ENCODE results near the gene TGFA.

TGFA gene

DNA sequence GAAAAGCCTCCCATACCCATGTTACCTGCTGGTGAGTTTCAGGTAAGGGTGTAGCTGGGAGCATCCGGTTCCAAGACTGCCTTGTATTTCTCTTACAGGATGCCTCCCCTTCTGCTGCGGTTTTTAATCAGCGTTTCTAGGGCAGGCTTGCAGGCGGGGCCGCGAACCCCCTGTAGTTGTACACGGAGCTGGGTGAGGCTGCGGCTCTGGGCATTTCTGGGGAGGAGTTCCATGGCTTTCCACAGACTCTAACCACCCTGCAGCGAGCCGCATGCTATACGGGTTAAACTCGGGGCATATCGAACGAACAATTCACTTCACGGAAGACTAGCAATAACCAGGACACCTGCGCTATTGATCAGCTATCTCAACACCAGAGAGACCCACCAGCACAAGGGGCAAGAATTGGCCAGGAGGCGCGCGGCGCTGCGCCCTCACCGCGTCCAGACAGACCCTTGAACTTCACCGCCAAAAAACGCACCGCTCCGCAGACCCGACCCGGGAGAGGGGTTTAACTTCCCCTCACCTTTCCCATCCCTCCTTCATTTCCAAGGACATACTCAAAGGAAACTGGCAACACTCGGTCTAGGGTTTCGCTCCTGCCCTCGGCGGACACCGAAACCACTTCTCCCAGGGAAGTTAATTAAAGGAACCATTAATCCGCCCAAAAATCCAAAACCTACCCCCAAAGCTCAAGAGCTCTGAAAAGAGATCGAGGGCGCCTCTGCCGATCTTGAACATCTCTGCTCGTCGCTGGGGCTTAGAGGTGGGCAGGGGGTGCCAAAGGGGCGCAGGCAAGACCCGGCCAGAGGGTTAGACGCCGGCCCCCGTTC lies 909 bp downstream of the TGFA start:
- DNase-seq (ENCODE audit: low spot score), result no peak

GRCh38 chr2:70551167-70551566 lies 2.5 kb downstream of the TGFA start:
- no peak for DNase-seq (ENCODE audit: low spot score)

- no peak for DNase-seq (ENCODE audit: low spot score)
These were observed 3.7 kb downstream of the TGFA start for GRCh38 chr2:70549962-70550361.

DNA sequence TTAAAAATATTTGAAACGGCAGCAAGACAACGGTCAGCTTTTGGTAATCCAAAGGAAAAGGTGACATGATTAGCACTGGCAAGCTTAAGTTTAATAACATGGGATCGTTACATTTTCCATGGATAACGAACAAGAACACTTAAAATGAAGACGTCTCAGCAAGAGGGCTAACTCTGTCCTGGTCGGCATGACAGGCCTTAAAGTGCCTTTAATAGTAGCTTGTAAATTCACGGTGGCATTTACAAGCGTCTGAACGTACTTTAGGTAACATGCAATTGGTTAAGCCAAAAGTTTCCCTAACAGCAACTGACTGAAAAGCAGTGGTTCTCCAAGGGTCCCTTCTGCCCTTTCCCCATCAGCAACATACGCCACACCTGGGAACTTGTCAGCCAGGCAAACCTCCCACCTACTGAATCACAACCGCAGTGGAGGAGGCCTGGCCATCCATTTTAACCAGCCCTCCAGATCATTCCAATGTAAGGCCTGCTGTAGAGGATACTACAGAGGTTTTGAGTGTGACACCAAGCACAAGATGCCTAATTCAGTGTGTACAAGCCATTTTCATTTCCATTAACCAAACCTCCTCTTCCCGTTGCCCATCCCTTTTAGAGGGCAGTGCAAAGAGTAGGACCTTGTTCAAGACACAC lies 4.4 kb downstream of the TGFA start:
- DNase-seq (ENCODE audit: low spot score), result no peak

- no peak for DNase-seq (ENCODE audit: low spot score)
These were observed 5.4 kb downstream of the TGFA start for GRCh38 chr2:70548233-70548632.

DNA sequence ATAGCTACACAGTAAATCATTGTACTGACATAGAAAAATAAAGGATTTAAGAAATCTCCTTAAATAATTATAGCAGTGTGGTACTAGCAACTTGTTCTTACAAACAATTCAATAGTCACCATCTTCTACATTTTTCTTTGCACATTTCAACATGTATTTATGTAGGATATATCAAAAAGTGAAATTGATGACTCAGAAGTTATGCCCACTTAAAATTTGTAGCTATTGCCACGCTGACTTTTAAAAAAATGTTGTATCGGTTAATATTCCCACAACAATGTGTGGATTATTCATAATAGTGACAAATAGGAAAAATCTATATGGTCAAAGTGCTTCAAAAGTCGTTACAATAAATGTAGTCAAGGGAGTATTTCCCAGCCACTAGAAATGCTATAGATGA lies 6.7 kb downstream of the TGFA start:
- no peak for DNase-seq (ENCODE audit: low spot score)

- DNase-seq (ENCODE audit: low spot score), result no peak
These were observed 7.2 kb downstream of the TGFA start for GRCh38 chr2:70546376-70546775.

DNA sequence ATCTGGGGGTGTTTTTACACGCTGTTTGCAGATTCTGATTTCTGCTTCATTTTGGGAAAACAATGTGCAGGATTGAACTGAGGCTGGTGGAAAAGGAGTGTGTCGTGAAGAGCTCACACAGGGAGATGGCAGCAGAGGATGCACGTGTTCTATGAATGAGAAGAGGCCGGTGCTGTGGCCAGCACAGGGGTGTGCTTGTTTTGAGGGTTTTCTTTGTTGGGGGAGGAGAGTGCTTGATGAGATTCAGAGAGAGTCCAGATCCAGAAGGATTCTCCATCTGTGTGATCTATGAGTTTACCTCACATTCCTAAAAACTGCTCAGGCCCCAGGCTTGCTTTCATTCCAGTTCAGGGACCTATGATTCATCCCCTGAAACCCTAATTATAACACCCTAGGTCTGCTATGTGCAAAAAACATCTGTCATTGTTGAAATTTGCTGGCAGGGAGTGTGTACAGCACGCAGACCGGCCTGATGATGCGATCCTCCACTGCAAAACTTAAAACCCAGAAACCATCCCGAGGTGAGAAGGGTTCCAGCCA lies 12.1 kb downstream of the TGFA start:
- DNase-seq (ENCODE audit: low spot score), result no peak

DNA sequence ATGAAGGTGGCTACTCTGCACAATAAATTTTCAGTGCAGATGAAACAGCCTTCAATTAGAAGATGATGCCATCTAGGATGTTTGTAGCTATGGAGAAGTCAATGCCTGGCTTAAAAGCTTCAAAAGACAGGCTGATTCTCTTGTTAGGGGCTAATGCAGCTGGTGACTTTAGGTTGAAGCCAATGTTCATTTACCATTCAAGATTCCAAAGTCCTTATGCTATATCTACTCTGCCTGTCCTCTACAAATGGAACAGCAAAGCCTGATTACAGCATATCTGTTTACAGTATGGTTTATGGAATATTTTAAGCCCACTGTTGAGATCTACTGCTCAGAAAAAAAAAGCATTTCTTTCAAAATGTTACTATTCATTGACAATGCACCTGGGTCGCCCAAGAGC lies 15.8 kb downstream of the TGFA start:
- DNase-seq (ENCODE audit: low spot score), result no peak

GRCh38 chr2:70536517-70537055 lies 17.0 kb downstream of the TGFA start:
- no peak for DNase-seq (ENCODE audit: low spot score)

- DNase-seq (ENCODE audit: low spot score), result no peak
These were observed 18.1 kb downstream of the TGFA start for GRCh38 chr2:70535573-70535972.

- DNase-seq (ENCODE audit: low spot score), result no peak
These were observed 19.3 kb downstream of the TGFA start for GRCh38 chr2:70534183-70534836.

- no peak for DNase-seq (ENCODE audit: low spot score)
These were observed 21.2 kb downstream of the TGFA start for GRCh38 chr2:70532244-70532935.

- no peak for DNase-seq (ENCODE audit: low spot score)
These were observed 22.1 kb downstream of the TGFA start for GRCh38 chr2:70531419-70532086.

GRCh38 chr2:70529610-70530009 lies 24.0 kb downstream of the TGFA start:
- no peak for DNase-seq (ENCODE audit: low spot score)

DNA sequence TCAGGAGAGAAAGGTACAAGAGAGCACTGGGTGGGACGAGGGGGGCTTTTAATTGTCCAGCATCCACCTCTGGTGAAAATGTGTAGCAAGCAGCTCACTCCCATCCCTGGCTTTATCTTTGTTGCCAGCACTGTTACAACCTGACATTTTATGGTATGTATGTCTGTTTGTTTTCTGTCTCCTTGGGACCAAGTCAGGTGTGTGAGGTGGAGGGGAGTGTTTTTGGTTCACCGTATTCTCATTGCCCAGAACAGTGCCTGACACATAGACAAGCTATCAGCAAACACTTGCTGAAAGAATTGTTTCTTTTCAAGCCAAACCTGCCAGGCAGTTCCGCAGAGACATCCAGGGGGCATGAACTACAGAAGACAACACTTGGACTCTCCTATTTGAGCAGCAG lies 24.7 kb downstream of the TGFA start:
- DNase-seq (ENCODE audit: low spot score), result no peak

DNA sequence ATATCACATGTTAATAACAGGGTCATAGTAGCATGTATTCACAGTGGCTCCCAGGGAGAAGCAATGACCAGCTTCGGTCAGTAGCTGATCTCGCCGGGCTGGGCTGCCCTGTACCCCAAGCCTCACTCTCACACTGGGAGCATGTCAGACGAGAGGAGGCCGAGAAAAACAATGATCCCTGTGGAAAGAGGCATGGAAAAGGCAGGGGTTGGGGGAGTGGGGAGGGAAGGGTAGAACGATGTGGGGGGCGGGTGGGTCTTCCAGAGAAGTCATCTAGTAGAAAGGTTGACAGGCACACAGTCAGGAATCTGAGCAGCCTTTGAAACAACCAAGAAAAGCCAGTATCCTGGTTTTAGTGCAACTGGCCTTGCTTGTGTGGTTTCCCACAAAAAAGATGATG lies 25.4 kb downstream of the TGFA start:
- DNase-seq (ENCODE audit: low spot score), result no peak

- no peak for DNase-seq (ENCODE audit: low spot score)
These were observed 26.1 kb downstream of the TGFA start for GRCh38 chr2:70527447-70528080.

DNA sequence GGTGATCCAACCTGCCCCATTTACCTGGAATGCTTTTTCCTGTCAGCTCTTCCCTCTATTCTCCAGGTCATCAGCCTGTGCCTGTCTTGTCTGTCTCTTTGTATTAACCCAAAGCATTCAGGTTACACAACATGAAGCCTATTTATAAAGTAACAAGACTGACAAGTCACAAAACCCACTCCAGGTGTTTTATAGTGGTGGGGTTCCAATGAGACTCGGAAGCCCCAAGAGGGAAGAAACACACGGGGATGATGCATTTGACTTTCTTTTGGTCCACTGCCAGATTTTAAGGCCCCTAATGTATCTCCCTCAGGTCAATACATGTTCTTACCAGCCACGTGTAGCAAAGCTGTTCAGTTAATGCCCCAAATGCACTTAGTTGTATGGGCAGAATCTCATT lies 27.5 kb downstream of the TGFA start:
- no peak for DNase-seq (ENCODE audit: low spot score)

DNA sequence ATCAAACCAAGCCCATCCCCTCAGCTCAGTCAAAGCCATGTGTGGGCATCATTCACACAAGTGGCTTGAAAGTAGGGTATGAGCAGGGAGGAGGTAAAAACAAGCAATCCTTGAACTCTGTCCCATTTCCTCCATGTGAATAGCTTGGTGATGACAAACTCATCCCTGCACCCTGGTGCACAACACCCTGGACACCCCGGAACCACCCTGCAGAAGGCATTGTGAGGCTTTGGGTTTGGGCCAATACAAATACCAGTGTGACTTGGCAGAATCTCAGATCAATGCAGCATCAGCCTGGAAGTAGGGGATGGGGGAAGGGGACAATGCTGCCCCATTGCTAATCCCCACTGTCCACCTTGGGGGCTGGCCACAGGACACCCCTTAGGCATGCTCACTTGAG lies 28.6 kb downstream of the TGFA start:
- no peak for DNase-seq (ENCODE audit: low spot score)

Measured in kidney capillary endothelial cell (primary cell).